Measurements from ENCODE around the gene MTX1.
"Not testable (repeated sequence)": the region's sequence is repeated elsewhere in the genome, so short reads cannot be mapped to it uniquely, and the experiment has no call there.

Gene MTX1

DNA sequence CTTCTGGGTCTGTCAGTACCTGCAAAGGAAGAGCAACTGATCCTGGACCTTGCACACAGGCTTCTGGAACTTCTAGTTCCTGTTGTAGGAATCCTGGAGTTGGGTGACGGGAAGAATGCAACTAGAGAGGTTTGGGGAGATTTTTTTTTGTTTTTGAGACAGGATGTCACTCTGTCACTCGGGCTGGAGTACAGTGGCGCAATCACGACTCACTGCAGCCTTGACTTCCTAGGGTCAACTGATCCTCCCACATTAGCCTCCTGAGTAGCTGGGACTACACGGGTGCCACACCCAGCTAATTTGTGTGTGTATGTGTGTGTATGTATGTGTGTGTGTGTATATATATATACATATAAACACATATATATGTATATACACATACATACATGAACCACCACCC, 28.0 kb downstream of the MTX1 start:
- DNase-seq (ENCODE audit: low read depth): no peak

DNA sequence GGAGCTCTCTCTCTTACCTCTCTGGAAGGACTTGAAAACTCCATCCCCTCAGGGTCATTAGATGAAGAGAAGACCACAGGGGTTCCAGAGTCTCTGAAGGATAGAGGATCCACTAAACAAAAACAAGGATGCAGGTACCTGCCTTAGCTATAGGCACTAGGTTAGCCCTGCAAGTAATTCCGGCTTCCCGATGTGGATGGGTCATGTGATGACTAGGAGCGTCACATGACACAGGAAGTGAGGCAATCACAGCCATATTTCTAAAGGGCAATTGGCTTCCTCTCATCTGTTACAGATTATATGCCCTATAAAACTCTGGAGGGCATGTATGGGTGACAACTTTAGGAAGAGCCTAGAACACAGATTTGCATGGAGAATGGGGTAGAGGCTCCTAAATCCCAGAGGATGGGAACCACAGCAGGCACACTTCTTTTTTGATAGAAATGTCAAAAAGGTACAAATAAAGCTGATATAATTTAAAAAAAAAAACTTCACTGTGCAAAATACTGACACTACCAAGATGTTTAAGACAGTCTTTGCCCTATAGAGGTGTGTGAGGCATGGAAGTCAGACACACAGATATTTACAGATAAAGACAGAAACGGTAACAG, 32.7 kb downstream of the MTX1 start:
- no peak for DNase-seq (ENCODE audit: low read depth)

DNA sequence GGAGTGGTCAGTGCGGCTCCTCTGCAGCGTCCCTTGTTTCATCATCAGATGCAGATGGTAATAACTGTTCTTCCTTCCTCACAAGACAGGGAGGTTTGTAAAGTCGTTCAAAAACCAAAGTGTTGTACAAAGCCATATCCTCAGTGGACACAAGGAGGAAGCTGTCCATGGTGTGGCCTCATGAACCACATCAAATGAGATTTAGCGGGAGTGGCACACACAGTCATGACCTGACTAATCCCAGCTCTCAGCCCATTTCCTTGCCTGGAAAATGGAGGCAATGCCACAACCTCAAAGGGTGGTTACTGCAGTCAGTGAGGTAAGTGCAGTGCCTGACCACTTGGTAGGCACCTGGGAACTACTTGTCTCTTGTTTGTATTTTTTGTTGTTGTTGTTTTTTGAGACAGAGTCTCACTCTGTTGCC, 33.4 kb downstream of the MTX1 start:
- no peak for DNase-seq (ENCODE audit: low read depth)

DNA sequence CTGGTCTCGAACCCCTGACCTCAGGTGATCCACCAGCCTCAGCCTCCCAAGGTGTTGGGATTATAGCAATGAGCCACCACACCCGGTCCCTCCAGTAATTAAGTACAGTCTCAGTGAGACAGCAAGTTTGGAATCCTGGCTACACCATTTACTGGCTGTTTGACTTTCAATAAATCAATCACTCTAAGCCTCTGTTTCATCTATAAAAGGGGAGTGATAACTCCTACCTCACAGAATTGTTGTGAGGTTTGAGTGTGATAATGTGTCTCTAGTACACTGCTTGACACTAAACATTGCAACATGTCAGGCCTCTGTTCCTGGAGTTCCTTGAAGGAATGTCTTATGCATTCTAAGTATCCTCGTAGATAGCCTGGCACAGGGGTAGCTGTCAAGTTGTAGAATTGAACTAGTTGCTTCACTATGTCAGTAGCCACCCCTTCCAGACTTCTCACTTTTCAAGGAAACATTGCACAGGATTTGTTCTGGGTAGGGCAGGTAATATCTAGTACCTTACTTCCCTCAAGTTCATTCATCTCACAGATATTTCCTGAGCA, 34.4 kb downstream of the MTX1 start:
- DNase-seq (ENCODE audit: low read depth): no peak

DNA sequence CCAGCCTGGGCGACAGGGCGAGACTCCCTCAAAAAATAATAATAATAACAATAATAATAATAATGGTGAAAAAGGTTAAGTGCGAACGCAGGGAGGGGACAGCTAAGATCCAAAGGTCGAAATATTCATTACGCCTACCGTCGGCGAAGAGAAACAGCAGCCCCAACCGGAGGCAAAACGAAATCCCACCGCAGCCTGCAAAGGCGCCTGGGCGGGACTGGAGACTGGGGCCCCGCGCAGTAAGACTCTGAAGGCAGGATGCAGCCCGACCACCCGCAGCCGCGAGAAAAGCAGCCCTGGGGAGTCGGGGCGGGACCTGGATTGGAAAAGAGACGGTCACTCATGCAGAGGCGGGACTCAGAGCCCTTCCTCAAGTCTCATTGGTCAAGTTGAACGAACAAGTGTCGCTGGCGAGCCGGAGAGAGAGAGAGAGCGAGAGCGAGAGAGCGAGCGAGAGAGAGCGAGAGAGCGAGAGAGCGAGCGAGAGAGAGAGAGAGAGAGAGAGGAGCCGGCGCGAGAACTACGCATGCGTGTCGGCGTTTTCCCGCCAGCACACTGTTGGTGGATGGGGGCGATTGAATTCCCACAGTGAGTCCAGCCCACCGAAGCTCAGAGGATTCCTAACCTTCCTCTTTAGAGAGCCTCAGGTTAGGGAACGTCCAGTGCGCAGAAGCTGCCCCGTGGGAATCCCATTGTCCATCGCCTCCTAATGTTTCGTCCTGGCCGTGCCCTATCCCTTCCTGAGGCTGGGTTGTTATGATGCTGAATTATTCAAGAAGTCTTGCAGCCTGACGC, 36.1 kb downstream of the MTX1 start:
- DNase-seq (ENCODE audit: low read depth): peak; percentile 95

DNA sequence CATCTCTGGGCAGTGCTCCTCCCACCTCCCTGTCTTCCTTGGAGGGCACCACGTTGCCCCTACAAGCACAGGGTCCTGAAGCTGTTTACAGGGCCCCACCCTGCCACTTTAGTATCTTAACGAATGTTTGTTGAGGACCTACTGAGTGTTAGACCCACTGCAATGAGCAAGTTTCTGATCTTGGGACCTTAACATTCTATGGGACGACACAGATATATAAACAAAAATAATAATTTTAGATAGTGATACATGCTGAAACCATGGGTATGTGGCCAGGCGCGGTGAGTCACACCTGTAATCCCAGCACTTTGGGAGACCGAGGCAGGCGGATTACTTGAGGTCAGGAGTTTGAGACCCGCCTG, 36.6 kb downstream of the MTX1 start:
- no peak for DNase-seq (ENCODE audit: low read depth)

DNA sequence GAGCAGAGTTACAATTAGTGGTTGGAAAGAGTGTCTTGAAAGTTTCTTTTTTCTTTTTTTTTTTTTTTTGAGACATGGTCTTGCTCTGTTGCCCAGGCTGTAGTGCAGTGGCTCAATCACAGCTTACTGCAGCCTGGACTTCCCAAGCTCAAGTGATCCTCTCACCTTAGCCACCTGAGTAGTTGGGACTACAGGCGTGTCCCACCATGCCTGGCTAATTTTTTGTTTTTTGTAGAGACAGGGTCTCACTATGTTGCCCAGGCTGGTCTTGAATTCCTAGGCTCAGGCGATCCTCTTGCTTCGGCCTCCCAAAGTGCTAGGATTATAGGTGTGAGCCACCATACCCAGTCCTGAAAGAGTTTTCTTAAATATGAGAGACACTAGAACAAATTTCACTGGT, 38.3 kb downstream of the MTX1 start:
- DNase-seq (ENCODE audit: low read depth): not testable (repeated sequence)

DNA sequence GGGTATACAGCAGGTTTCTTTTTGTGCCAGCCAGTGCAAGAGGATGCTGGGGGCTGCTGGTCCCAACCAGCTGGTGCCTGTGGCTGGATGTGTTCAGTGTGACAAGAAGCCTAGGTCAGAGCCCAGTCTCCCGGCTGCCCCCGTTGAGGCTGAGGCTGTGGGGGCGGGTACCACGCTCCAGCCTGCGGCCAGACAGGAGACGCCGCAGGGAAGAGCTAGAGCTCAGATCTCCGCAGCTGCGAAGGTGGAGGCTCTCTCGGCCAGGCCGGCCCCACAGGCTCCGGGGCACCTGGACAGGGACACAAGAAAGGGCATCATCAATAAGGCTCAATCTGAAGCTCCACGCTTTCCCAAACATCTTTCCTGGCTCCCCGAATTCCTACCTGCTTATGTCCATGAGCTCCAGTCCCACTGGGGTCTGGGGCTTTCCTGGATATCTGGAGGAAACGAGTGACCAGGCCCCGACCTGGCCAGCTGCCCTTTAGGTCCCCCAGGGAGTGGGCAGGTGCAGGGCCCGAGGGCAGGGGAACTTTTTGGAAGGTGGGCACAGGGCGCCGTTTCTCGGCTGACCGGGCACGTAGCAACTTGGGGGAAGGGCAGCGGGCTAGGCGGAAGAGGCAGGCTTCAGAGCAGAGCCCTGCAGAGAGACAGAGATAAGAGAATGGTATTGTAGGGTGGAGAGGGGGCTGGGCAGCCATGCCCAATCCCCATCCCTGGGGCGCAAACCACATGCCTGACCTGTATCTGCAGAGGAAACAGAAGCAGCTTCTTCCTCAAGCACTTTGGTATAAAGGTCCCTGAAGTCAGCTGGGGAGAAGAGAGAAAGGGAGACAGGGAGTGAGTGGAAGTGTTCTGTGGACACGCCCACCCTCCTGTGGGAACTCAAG, 39.4 kb downstream of the MTX1 start:
- DNase-seq (ENCODE audit: low read depth): no peak

DNA sequence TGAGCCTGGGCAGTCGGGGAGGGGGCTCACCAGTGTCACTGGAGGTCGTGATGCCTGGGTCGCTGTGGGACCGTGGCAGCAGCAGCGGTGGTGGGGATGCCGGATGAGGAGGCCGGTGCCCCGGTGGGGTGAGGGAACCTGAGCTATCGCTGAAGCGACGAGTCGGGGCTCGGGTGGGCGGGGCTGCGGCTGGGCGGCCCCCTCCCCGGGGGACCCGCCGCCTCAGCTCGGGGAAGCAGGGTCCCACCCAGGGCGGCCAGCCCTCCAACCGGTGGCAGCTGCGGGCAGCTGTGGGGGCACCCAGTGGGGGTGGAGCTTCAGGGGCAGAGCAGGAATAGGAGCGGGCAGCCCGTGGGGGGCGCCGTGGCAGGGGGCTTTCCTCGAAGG, 41.7 kb downstream of the MTX1 start:
- DNase-seq (ENCODE audit: low read depth): no peak

DNA sequence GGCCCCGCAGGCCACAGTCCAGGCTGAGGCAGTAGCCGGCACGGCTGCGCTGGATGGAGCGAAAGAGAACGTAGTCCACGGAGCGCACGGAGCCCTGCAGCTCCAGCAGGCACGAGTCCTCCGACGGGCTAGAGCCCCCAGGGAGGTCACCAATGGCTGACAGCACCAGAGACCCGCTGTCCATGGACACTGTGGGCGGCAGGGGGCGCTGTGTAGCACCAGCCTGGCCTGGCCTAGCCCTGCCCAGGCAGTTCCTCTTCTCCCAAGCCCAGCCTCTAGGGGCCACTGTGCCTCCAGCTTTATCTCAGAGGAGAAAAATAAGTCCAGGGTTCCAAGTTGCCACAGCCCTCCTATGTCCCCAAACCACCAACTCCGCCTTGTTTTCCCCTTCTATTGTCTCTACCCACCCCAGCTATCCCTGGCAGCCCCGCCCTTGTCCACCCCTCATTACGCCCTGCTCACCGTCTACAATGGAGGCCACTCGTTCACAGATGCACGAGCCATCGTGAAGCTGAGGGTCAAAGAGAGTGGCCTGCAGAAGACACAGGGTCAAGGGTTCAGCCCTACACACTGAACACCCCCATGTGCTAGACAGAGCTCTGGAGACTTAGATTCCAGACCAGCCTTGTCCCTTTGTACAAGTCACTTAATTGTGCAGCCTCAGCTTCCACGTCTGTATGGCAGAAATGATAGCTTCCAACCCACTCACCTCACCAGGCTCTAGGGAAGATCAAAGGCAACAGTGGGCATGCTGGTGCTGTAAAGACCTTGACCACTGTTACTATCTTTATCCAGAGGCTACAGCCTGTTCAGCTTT, 42.3 kb downstream of the MTX1 start:
- DNase-seq (ENCODE audit: low read depth): peak; percentile 96

DNA sequence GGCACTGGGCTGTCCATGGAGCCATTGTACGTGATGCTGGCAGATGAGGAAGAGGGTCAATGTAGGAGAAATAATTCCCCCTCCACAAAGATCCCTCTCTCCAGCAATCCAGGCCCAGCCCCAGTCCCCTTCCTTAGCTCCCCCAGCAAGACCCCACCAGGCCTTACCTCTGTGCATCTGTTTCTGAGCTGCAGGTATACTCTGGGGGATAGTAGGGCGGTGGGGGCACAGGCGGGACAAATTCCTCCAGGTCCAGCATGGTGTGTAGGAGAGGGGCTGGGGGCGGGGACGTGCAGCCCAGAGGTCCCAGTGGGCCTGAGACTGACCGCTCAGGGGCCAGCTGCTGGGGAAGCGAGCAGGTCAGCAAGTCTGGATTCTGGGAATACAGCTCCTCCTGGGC, 43.1 kb downstream of the MTX1 start:
- DNase-seq (ENCODE audit: low read depth): no peak

DNA sequence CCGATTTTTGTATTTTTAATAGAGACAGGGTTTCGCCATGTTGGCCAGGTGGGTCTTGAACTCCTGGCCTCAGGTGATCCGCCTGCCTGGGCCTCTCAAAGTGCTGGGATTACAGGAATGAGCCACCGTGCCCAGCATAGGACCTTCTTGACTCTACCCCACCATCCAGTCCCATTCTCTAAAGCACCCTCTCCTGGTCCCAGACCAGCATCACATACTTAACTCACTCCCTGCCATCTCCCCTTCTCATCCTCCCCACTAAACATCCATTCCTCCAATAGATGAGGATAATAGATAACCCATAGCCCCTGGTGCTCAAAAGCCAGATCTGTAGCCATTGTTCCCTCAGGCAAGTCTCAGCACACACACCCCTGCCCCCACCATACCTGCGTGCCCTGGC, 44.7 kb downstream of the MTX1 start:
- DNase-seq (ENCODE audit: low read depth): no peak

DNA sequence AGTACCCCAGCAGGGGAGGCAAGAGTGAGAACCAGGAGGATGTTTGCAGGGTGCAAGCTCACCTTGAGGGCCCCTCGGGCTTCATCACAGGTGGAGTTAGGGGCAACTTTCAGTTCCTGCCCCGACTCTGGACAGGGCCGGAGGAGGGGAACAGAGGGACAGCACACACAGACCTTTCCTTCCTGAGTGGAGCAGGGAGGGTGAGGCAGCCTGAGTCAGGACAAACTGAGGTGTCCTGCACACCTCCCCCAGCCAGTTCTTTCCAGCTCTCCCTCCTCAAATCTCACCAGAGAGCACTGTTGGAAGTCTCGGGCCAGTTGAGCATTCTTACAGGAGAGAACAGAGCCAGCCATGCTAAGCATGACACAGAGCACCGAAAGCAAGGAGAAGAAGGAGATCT, 45.3 kb downstream of the MTX1 start:
- no peak for DNase-seq (ENCODE audit: low read depth)

DNA sequence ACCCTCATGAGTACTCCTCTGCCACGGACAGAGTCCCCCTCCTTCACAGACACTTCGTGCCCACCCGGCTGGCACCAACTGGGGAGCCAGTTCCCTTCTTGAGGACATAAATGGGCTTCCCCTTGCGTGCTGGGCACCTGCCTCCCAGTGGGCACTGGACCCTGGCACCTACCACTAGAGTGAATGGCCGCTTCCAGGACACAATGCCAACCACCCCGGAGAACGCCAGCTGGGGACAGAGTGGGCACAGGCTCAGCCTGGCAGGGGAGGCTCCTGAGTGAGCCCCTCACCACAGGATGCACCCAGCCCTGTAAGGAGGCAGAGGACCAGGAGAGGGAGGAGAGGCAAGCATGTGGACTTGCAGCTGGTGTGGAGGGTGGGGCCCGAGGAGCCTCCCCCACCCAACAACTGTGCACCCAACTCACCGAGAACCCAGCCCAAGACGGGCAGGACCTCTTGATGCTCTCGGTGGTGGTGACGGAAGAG, 45.8 kb downstream of the MTX1 start:
- no peak for DNase-seq (ENCODE audit: low read depth)

DNA sequence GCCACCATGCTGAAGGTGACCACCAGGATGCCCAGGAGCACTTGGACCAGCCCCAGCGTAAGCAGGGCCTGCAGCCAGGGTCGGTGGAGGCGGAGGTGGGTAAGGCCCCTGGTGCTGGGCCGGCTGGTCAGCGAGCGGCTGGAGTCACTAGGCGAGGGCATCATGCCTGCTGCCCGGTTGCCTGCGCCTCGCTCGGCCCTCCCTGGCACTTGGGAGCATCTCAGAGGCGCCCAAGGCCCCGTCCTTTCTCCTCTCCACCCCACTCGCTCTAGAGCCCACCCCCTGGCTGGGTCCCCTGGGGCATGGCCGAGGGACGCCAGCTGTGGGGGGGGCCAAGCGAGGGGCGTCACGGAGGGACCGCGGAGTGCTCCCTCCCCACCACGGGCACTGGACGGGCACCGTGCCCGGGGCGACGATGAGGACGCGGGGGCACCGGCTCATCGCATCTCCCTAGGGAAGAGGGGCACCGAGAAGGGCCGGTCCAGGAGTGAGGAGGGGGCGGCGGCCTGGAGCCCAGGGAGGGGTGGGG, 46.3 kb downstream of the MTX1 start:
- DNase-seq (ENCODE audit: low read depth): no peak

DNA sequence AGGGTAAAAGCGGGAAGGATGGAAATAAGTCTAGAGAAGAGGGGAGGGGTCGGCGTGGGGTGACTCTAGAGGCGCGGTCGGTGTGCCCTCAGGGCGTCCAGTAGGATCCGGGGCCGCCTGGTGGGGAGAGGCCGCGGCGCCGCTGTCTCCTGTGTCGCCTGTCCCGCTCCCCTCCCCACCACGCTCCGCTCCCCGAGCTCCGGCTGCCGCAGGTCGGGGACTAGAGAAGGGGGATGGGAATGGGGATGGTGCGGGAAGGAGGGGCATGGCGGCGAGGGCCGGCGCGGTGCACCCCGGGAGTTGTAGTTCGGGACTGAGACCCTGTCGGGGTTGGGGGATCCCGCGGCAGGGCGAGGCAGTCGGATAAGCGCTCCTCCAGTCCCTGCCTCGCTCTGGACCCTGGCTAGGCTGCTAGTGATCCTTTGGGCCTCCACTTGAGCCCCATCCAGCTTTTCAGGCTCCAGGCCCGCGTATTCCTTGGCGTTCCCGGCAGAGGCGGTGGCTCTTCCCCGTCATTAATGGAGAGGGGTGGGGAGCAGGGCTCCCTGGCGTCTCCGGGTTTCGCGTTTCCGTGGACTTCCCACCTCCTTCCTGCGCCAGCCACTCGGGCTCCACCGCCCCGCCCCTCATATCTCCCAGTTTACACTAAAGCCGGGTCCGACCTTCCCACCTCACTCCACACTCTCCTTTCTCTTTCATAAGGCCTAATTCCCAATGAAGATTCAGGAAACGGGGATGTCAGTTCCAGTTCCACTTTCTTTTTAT, 46.9 kb downstream of the MTX1 start, which contains the start of gene ENTREP3:
TSS of gene ENTREP3 (minus strand) at position 241 of the 765 bp plus-strand sequence. CDS start 606 bp downstream, outside the sequence.
- peak; percentile 78 for DNase-seq (ENCODE audit: low read depth)

DNA sequence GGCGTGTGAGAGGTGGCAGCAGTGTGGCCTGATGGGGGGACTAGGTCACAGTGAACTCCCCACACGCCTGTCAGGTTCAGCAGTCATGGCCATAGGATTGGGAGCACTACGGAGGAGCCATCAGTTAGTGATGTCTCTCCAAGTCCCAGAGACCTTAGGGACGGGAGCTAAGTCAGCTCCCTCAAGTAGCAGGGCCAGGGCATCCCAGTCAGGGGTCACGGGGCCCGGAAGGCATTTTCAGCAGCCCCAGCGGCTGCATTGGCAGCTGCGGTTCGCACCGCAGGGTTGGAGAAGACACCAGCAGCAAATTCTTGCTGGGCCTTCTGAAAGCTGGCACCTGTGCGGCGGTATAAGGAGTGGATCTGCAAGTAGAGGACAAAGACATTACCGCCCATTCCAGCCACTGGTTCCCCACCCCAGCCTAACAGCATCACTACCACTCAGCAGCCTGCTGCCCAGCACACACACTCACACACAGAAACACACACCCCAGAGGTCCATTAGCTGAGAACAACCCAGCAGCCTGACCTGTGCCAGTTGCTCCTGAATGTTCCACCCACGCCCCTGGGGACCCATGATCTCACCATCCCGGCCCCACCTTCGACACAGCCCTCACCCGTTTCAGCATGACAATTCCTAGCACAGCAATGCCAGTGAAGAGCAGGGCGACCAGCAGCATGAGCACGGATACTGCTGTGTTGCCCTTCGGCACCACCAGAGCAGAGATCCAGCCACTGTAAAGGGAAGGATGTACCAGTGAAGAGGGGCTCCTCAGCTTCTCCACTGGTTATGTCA, 47.8 kb downstream of the MTX1 start:
- DNase-seq (ENCODE audit: low read depth): no peak

DNA sequence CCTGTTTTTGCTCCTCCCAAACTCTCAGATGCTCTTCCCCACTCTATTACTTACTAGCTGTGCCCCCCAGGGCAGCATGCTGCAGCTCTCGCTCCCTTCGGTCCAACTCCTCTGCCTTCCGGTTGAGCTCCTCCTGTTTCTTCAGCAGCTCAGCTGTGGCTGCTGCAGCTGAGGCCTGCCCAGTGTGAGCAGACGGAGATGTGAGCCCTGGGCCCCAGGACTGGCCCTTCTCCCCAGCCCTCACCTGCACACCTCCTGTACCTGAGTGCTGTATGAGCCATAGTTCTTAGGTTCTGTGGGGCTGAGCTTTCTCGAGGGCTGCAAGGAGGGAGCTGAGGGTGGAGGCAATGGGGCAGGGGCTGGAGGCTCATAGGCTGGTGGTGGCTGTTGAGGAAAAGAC, 51.8 kb downstream of the MTX1 start:
- DNase-seq (ENCODE audit: low read depth): no peak

DNA sequence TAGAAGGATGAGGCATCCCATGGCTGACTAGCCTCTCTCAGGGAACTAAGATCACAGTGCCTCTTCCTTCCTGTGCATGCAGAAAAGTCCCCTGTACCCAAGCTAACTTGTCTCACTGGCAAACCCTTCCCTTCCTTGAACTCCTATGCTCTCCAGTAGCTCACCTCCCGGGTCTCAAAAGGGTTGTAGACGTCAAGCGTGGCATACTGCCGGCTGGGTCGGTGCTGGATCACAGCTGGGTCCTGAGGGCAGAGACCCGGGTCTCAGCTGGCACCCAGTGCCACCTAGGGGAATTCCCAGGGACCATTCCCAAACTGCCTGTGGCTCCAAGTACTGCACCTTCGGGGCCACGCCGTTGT, 53.0 kb downstream of the MTX1 start:
- DNase-seq (ENCODE audit: low read depth): no peak
